Endothelial cell (in vitro differentiated cells): ENCODE data around the gene OGFOD2. TPM values are rescaled to one million over a fixed set of nuclear protein-coding genes. Genes with fewer than 3 reads are reported as not detected.

ENCODE experiments used
- DNase-seq: peaks from one replicate; pipeline ENCODE4 v3.0.0; 2021; ENCODE audit warnings: low spot score
- H3K27ac Mint-ChIP-seq: one replicate; pipeline ENCODE4 v1.8.0; 2021; ENCODE audit warnings: mixed read lengths, inconsistent platforms; ENCODE audit not compliant: unreplicated experiment
- H3K27me3 Mint-ChIP-seq: one replicate; pipeline ENCODE4 v1.8.0; 2021; ENCODE audit warnings: mild to moderate bottlenecking, moderate library complexity, mixed read lengths, inconsistent platforms; ENCODE audit not compliant: unreplicated experiment
- H3K36me3 Mint-ChIP-seq: one replicate; pipeline ENCODE4 v1.8.0; 2021; ENCODE audit warnings: mild to moderate bottlenecking, low read depth, mixed read lengths, inconsistent platforms; ENCODE audit not compliant: unreplicated experiment
- H3K4me1 Mint-ChIP-seq: one replicate; pipeline ENCODE4 v1.8.0; 2021; ENCODE audit warnings: mild to moderate bottlenecking, mixed read lengths, inconsistent platforms; ENCODE audit not compliant: unreplicated experiment
- H3K4me3 Mint-ChIP-seq: one replicate; pipeline ENCODE4 v1.8.0; 2021; ENCODE audit warnings: mild to moderate bottlenecking, mixed read lengths, inconsistent platforms; ENCODE audit not compliant: unreplicated experiment
- H3K9me3 Mint-ChIP-seq: one replicate; pipeline ENCODE4 v1.8.0; 2021; ENCODE audit warnings: mixed read lengths, inconsistent platforms; ENCODE audit not compliant: unreplicated experiment
- total RNA-seq: library from RNA; stranded (reverse); fragmentation: NEBNext Ultra II Directional; extraction: Animal tissue kit (Norgen Biotek cat#: 25700); gene quantifications from one replicate; pipeline ENCODE4 v1.2.1, GENCODE V29; 2021; ENCODE audit not compliant: unreplicated experiment
- TF ChIP-seq, protein P1 (sequence below): fragments of 200-600 bp; sonication (generic); IDR thresholded peaks from one replicate; pipeline ENCODE4 v1.5.0; 2021; ENCODE audit warnings: antibody characterized with exemption; ENCODE audit not compliant: unreplicated experiment

Gene OGFOD2
- total RNA-seq, 1 donor from 2014 or later, result 10.4 TPM

GRCh38 chr12:122961531-122962329 is 13.3 kb upstream of the OGFOD2 start:
- H3K27ac Mint-ChIP-seq, result no peak overlapping the region
- peaks cover 3% of the 10 kb centered on the region for H3K27me3 Mint-ChIP-seq
- no peaks in the 10 kb centered on the region for H3K9me3 Mint-ChIP-seq
- no peak overlapping the region for H3K4me3 Mint-ChIP-seq
- TF ChIP-seq, protein P1, sequence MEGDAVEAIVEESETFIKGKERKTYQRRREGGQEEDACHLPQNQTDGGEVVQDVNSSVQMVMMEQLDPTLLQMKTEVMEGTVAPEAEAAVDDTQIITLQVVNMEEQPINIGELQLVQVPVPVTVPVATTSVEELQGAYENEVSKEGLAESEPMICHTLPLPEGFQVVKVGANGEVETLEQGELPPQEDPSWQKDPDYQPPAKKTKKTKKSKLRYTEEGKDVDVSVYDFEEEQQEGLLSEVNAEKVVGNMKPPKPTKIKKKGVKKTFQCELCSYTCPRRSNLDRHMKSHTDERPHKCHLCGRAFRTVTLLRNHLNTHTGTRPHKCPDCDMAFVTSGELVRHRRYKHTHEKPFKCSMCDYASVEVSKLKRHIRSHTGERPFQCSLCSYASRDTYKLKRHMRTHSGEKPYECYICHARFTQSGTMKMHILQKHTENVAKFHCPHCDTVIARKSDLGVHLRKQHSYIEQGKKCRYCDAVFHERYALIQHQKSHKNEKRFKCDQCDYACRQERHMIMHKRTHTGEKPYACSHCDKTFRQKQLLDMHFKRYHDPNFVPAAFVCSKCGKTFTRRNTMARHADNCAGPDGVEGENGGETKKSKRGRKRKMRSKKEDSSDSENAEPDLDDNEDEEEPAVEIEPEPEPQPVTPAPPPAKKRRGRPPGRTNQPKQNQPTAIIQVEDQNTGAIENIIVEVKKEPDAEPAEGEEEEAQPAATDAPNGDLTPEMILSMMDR, result no peak
- H3K36me3 Mint-ChIP-seq, result no peaks in the 10 kb centered on the region
- DNase-seq, result no peak
- no peaks in the 10 kb centered on the region for H3K4me1 Mint-ChIP-seq

- H3K4me3 Mint-ChIP-seq, result no peak overlapping the region
- no peak overlapping the region for H3K27ac Mint-ChIP-seq
- H3K27me3 Mint-ChIP-seq, result peaks cover 4% of the 10 kb centered on the region
- H3K9me3 Mint-ChIP-seq, result no peaks in the 10 kb centered on the region
- H3K36me3 Mint-ChIP-seq, result no peaks in the 10 kb centered on the region
- DNase-seq, result no peak
- H3K4me1 Mint-ChIP-seq, result no peaks in the 10 kb centered on the region
- TF ChIP-seq, protein P1, result no peak
These were observed 11.1 kb upstream of the OGFOD2 start for GRCh38 chr12:122963941-122964265.

DNA sequence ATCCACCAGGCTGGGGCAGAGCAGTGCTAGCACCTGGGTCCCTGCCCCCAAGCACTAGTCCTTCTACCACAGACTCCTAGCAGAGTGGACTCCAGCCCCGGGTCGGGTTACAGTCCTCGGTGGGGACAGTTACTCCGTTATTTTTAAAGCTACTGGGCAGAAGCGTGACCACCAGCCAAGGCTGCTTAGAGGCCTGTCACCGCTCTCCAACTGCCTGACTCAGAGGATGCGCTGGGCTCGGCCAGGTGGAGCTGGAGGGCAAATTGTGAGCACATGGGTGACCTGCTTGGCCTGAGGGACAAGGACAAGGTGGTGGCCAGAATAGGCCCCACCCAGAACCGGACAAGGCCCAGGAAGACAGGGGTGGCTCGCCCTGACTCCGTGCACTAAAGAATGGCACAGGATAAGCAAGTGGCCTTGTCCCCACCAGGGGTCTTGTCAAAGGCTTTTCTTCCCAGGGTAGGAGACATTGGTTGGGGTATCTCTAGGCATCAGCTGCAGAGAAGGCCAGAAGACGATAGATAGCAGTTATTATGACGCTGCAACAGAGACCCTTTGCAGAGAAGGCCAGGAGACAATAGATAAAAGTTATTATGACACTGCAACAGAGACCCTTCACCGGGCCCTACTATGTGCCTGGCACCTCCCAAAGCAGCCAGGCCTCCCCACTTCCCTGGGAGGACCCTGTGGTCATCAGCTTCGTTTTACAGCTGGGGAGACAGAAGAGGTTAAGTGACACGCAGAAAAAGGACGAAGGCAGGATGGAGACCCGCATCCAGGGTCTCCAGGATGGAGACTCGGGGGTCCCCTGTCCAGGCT is 10.4 kb upstream of the OGFOD2 start:
- TF ChIP-seq, protein P1, result no peak
- Mint-ChIP-seq H3K4me3 (peak overlapping the region; percentile 73), H3K9me3 (no peaks in the 10 kb centered on the region), H3K27me3 (peaks cover 4% of the 10 kb centered on the region), H3K4me1 (no peaks in the 10 kb centered on the region), H3K27ac (no peak overlapping the region), H3K36me3 (no peaks in the 10 kb centered on the region)
- no peak for DNase-seq

- H3K9me3 Mint-ChIP-seq, result no peaks in the 10 kb centered on the region
- peaks cover 6% of the 10 kb centered on the region for H3K27me3 Mint-ChIP-seq
- no peak overlapping the region for H3K4me3 Mint-ChIP-seq
- H3K27ac Mint-ChIP-seq, result no peak overlapping the region
- TF ChIP-seq, protein P1, result no peak
- no peaks in the 10 kb centered on the region for H3K36me3 Mint-ChIP-seq
- DNase-seq, result no peak
- no peaks in the 10 kb centered on the region for H3K4me1 Mint-ChIP-seq
These were observed 9.7 kb upstream of the OGFOD2 start for GRCh38 chr12:122965321-122965751.
